Liver (tissue), 9 donors: ENCODE measurements around the gene MAP3K5. TPM values are rescaled to one million over a fixed set of nuclear protein-coding genes. Genes with fewer than 3 reads are reported as not detected.

Experiments used
- DNase-seq: peaks from one replicate; pipeline ENCODE4 v3.0.0-alpha.2; 2017; ENCODE audit warnings: low spot score
- H3K27ac ChIP-seq, 2 donors: one replicate each; pipeline ENCODE4 v1.7.0; 2013; ENCODE audit warnings: inconsistent platforms in 2 of 2, low read length in 2 of 2, control low read depth in 1 of 2, low read depth in 1 of 2, mild to moderate bottlenecking in 1 of 2
- H3K27me3 ChIP-seq, 4 donors: one replicate each; pipeline versions ENCODE4 v1.6.1 to v1.7.0; 2013; ENCODE audit warnings: low read length in 3 of 4, inconsistent platforms in 1 of 4, mild to moderate bottlenecking in 1 of 4, moderate library complexity in 1 of 4; ENCODE audit not compliant: control insufficient read depth in 4 of 4, insufficient read depth in 4 of 4
- H3K36me3 ChIP-seq, 4 donors: one replicate each; pipeline versions ENCODE4 v1.6.1 to v1.7.0; 2013; ENCODE audit warnings: low read length in 3 of 4, mild to moderate bottlenecking in 3 of 4, low read depth in 1 of 4, moderate library complexity in 1 of 4; ENCODE audit not compliant: control insufficient read depth in 4 of 4, insufficient read depth in 3 of 4
- H3K4me1 ChIP-seq, 4 donors: one replicate each; pipeline versions ENCODE4 v1.6.1 to v1.7.0; 2013; ENCODE audit warnings: low read length in 3 of 4, mild to moderate bottlenecking in 3 of 4, moderate library complexity in 1 of 4; ENCODE audit not compliant: control insufficient read depth in 4 of 4, insufficient read depth in 4 of 4
- H3K4me3 ChIP-seq, 3 donors: one replicate each; pipeline versions ENCODE4 v1.6.1 to v1.7.0; 2013; ENCODE audit warnings: low read length in 3 of 3, control low read depth in 1 of 3, low read depth in 1 of 3, mild to moderate bottlenecking in 1 of 3
- H3K9ac ChIP-seq, 2 donors: one replicate each; pipeline ENCODE4 v1.7.0; 2013; ENCODE audit warnings: low read length in 2 of 2, mild to moderate bottlenecking in 2 of 2, moderate library complexity in 2 of 2, control low read depth in 1 of 2, low read depth in 1 of 2
- H3K9me3 ChIP-seq, 4 donors: one replicate each; pipeline versions ENCODE4 v1.6.1 to v1.7.0; 2013; ENCODE audit warnings: low read length in 3 of 4; ENCODE audit not compliant: control insufficient read depth in 4 of 4
- ATF3 ChIP-seq: IDR thresholded peaks from 2 replicates; pipeline ENCODE4 v1.6.1; 2016; ENCODE audit warnings: antibody characterized with exemption
- CTCF ChIP-seq: fragments of 150-350 bp; IDR thresholded peaks from 2 replicates; pipeline ENCODE4 v1.5.1; 2017; ENCODE audit warnings: improper control_type of control experiment, low read depth, low read length; ENCODE audit not compliant: missing input control
- EGR1 ChIP-seq, 2 donors: IDR thresholded peaks; 2 replicates each; pipeline ENCODE4 v1.6.1; 2016 to 2018; ENCODE audit warnings: antibody characterized with exemption in 2 of 2, low read depth in 2 of 2
- FOXA1 ChIP-seq: IDR thresholded peaks from 2 replicates; pipeline ENCODE4 v1.6.1; 2016; ENCODE audit warnings: antibody characterized with exemption
- FOXA2 ChIP-seq: IDR thresholded peaks from 2 replicates; pipeline ENCODE4 v1.6.1; 2016; ENCODE audit warnings: antibody characterized with exemption
- GABPA ChIP-seq, 2 donors: IDR thresholded peaks in 1 of 2; conservative IDR thresholded peaks in 1 of 2; 2 replicates each; pipeline ENCODE4 v1.6.1; 2016; ENCODE audit warnings: antibody characterized with exemption in 2 of 2, mild to moderate bottlenecking in 1 of 2, moderate library complexity in 1 of 2
- HNF4A ChIP-seq, 2 donors: conservative IDR thresholded peaks; 2 replicates each; pipeline ENCODE4 v1.6.1; 2016; ENCODE audit warnings: antibody characterized with exemption in 2 of 2, mild to moderate bottlenecking in 2 of 2
- HNF4G ChIP-seq: IDR thresholded peaks from 2 replicates; pipeline ENCODE4 v1.6.1; 2016; ENCODE audit warnings: antibody characterized with exemption
- JUND ChIP-seq, 2 donors: IDR thresholded peaks; 2 replicates each; pipeline ENCODE4 v1.6.1; 2016; ENCODE audit warnings: antibody characterized with exemption in 2 of 2
- MAX ChIP-seq: IDR thresholded peaks from 2 replicates; pipeline ENCODE4 v1.6.1; 2016; ENCODE audit warnings: antibody characterized with exemption
- NR2F2 ChIP-seq: IDR thresholded peaks from 2 replicates; pipeline ENCODE4 v1.6.1; 2016; ENCODE audit warnings: antibody characterized with exemption
- REST ChIP-seq: IDR thresholded peaks from 2 replicates; pipeline ENCODE4 v1.6.1; 2016; ENCODE audit warnings: antibody characterized with exemption, mild to moderate bottlenecking
- RXRA ChIP-seq, 2 donors: IDR thresholded peaks; 2 replicates each; pipeline ENCODE4 v1.6.1; 2017 to 2018; ENCODE audit warnings: antibody characterized with exemption in 2 of 2, mild to moderate bottlenecking in 1 of 2
- SP1 ChIP-seq: IDR thresholded peaks from 2 replicates; pipeline ENCODE4 v1.6.1; 2018; ENCODE audit warnings: antibody characterized with exemption, mild to moderate bottlenecking
- TAF1 ChIP-seq: conservative IDR thresholded peaks from 2 replicates; pipeline ENCODE4 v1.6.1; 2016; ENCODE audit warnings: antibody characterized with exemption, mild to moderate bottlenecking
- YY1 ChIP-seq: IDR thresholded peaks from 2 replicates; pipeline ENCODE4 v1.6.1; 2016; ENCODE audit warnings: antibody characterized with exemption, mild to moderate bottlenecking
- ZBTB33 ChIP-seq: IDR thresholded peaks from 2 replicates; pipeline ENCODE4 v1.6.1; 2016; ENCODE audit warnings: antibody characterized with exemption
- WGBS: extraction: QIAGEN DNeasy Blood & Tissue Kit; methylation state at CpG from one replicate; pipeline ENCODE4 v1.1.7; 2013; 5-methylcytosine and 5-hydroxymethylcytosine counted together
- polyA plus RNA-seq, 2 donors: library from polyadenylated mRNA; stranded (reverse) in 1 of 2; unstranded in 1 of 2; fragments of 200-250 nt in 1 of 2; fragments of >200 nt in 1 of 2; fragmentation: Nextera tagmentation in 1 of 2; extraction: Ambion mirVana in 1 of 2; gene quantifications; one replicate each; pipeline versions ENCODE4 v1.2.1 to v1.2.3, GENCODE V29; 2013 to 2015
- total RNA-seq, 2 donors: library from RNA; depleted of rRNA; stranded (reverse); fragments of >200 nt; gene quantifications; one replicate each; pipeline ENCODE4 v1.2.3, GENCODE V29; 2014
- donor health status: healthy.
- donor health status: healthy.
- donor health status: healthy.
- donor health status: healthy.
- donor health status: healthy.

MAP3K5 gene
- total and polyA plus RNA-seq, 4 donors = 2.9 to 18.0 (median 5.5) TPM

GRCh38 chr6:136612666-136613389 is 179.4 kb downstream of the MAP3K5 start:
- H3K4me3 ChIP-seq = no peak overlapping the region
- peaks cover under 1 to 7% (median 1%) of the 10 kb centered on the region in 4 donors for H3K4me1 ChIP-seq
- no peaks in the 10 kb centered on the region for H3K27me3 ChIP-seq
- H3K36me3 ChIP-seq = peaks cover 2 to 10% (median 5%) of the 10 kb centered on the region in 4 donors
- H3K9ac ChIP-seq = no peak overlapping the region
- TF ChIP-seq HNF4A (conservative IDR thresholded peaks at IDR 0.05) = no peak
- no peak for TF ChIP-seq FOXA2
- TF ChIP-seq HNF4G = no peak
- no peak for TF ChIP-seq ZBTB33
- TF ChIP-seq ATF3 = no peak
- no peak for TF ChIP-seq REST
- WGBS = 93% methylated on average over 6 of the region's 6 CpGs
- H3K27ac ChIP-seq = no peak overlapping the region
- no peak for DNase-seq
- H3K9me3 ChIP-seq = no peaks in the 10 kb centered on the region

GRCh38 chr6:136611746-136612145 is 180.5 kb downstream of the MAP3K5 start:
- DNase-seq = no peak
- Histone ChIP-seq H3K27me3 (no peaks in the 10 kb centered on the region), H3K9me3 (no peaks in the 10 kb centered on the region), H3K4me1 (peaks cover 2 to 10% (median 5%) of the 10 kb centered on the region in 4 donors), H3K27ac (no peak overlapping the region), H3K4me3 (no peak overlapping the region), H3K36me3 (peaks cover 2 to 10% (median 4%) of the 10 kb centered on the region in 4 donors), H3K9ac (no peak overlapping the region)
- WGBS = 96% methylated on average over 1 of the region's 1 CpG
- TF ChIP-seq SP1 (no peak), GABPA (IDR thresholded peaks at IDR 0.05 in 1 of 2, conservative IDR thresholded peaks at IDR 0.05 in 1 of 2) (no peak), YY1 (no peak), FOXA2 (no peak), REST (no peak), EGR1 (IDR thresholded peaks at IDR 0.05; ENCODE audit: low read depth in 2 of 2) (no peak), HNF4G (no peak), RXRA (IDR thresholded peaks at IDR 0.05) (no peak), HNF4A (conservative IDR thresholded peaks at IDR 0.05) (no peak), ZBTB33 (no peak), NR2F2 (no peak), FOXA1 (no peak), ATF3 (no peak), MAX (no peak), JUND (IDR thresholded peaks at IDR 0.05) (no peak), CTCF (no peak), TAF1 (no peak)
